ENCODE results near the gene DGKG. TPM values are rescaled to one million over a fixed set of nuclear protein-coding genes. Genes with fewer than 3 reads are reported as not detected.
A peak's percentile ranks its signal among the peaks of the same experiment; 100 is the strongest.

DGKG gene
- total RNA-seq, 2 experiments from 2014 or later, result 0.19 to 0.54 TPM

DNA sequence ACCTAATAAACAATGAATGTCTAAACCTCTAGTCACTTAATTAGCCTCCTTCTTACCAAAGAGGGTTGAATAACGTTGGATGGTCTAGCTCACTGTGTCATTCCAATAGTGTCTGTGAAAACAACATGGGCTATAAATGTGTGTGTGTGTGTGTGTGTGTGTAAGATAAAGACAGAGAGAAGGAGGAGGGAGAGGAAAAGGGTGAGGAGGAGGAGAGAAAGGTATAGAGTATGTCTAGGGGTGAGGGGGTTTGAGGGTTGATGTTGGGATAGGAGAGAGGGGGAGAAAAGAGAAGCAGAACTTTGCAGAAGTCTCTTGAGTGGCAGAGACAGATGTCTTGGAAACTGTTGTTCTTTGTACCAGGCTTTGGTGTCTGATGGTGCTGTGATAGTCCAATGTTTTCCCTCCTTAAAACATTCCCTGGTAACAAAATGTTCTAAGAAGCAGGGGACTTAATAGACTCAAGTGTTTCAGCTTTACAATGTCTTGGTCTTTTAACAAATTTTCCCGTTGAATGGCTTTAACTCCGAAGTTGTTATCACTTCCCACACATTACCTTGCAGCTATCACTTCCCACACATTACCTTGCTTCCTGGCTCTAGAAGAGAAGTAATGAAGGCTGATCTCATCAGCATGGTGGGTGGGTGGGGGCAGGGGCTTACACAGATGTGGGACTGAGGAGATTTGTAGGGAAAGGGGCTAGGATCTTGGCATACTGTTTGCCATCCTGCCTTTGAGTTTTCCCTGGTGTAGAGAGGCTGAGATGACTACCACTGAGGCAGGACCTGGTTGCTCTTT is 195.3 kb downstream of the DGKG start:
- peaks cover 6% of the 10 kb centered on the region for H3K9me3 Mint-ChIP-seq
- H3K27ac Mint-ChIP-seq, result no peak overlapping the region
- no peak overlapping the region for H3K4me3 Mint-ChIP-seq
- peaks cover 1% of the 10 kb centered on the region for H3K36me3 Mint-ChIP-seq
- POLR2A ChIA-PET, result no interaction called here
- H3K27me3 Mint-ChIP-seq, result peaks cover 36% of the 10 kb centered on the region
- ATAC-seq (ENCODE audit: low read depth) (no peak), DNase-seq (no peak)
- peaks cover 2% of the 10 kb centered on the region for H3K4me1 Mint-ChIP-seq

- H3K27me3 Mint-ChIP-seq, result peaks cover 36% of the 10 kb centered on the region
Observed at GRCh38 chr3:186166036-186166435, 196.0 kb downstream of the DGKG start.

DNA sequence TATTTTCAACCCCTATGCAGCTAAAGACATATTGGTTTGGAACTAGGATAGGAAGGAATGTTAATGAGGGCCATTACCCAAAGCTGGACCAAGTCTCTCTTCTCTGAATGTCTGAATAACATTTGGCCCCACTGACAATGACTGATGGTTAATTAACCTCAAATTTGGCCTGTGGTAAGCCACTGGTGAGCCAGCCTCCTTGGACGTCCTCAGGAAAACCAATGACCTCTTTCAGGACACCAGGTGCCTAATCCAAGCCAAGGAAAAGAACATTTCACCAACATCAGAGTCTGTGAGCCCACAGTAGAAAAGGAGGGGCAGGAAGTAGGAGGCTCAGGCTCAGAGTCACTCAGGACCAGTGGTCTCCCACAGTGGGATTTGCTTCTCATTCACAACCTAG is 196.7 kb downstream of the DGKG start:
- peaks cover 1% of the 10 kb centered on the region for H3K36me3 Mint-ChIP-seq
- DNase-seq (no peak), ATAC-seq (ENCODE audit: low read depth) (no peak)
- peaks cover 6% of the 10 kb centered on the region for H3K9me3 Mint-ChIP-seq
- H3K4me1 Mint-ChIP-seq, result peaks cover 2% of the 10 kb centered on the region
- H3K4me3 Mint-ChIP-seq, result no peak overlapping the region
- no peak overlapping the region for H3K27ac Mint-ChIP-seq
- POLR2A ChIA-PET, result interaction anchor here (0.5 kb wide), 1 partner anchor 12 kb away, joined by 3 read pairs; no protein-coding TSS in a partner anchor
- peaks cover 39% of the 10 kb centered on the region for H3K27me3 Mint-ChIP-seq

More at GRCh38 chr3:186166036-186166435, 196.0 kb downstream of the DGKG start:
- Mint-ChIP-seq H3K9me3 (peaks cover 6% of the 10 kb centered on the region), H3K4me1 (peaks cover 2% of the 10 kb centered on the region), H3K36me3 (peaks cover 1% of the 10 kb centered on the region), H3K4me3 (no peak overlapping the region), H3K27ac (no peak overlapping the region)
- DNase-seq, result no peak
- no peak for ATAC-seq (ENCODE audit: low read depth)
- POLR2A ChIA-PET, result no interaction called here

- Mint-ChIP-seq H3K9me3 (peaks cover 6% of the 10 kb centered on the region), H3K36me3 (peaks cover under 1% of the 10 kb centered on the region), H3K4me3 (no peak overlapping the region), H3K27me3 (peaks cover 44% of the 10 kb centered on the region), H3K4me1 (peaks cover 2% of the 10 kb centered on the region), H3K27ac (no peak overlapping the region)
- POLR2A ChIA-PET, result no interaction called here
- ATAC-seq (ENCODE audit: low read depth) (no peak), DNase-seq (no peak)
Observed at GRCh38 chr3:186164696-186165095, 197.3 kb downstream of the DGKG start.

GRCh38 chr3:186162221-186162620 is 199.8 kb downstream of the DGKG start:
- H3K27me3 Mint-ChIP-seq, result peaks cover 48% of the 10 kb centered on the region
- no peak overlapping the region for H3K4me3 Mint-ChIP-seq
- no peak for DNase-seq
- no peaks in the 10 kb centered on the region for H3K9me3 Mint-ChIP-seq
- no peaks in the 10 kb centered on the region for H3K36me3 Mint-ChIP-seq
- no peak for ATAC-seq (ENCODE audit: low read depth)
- POLR2A ChIA-PET, result no interaction called here
- H3K4me1 Mint-ChIP-seq, result peaks cover 2% of the 10 kb centered on the region
- no peak overlapping the region for H3K27ac Mint-ChIP-seq

DNA sequence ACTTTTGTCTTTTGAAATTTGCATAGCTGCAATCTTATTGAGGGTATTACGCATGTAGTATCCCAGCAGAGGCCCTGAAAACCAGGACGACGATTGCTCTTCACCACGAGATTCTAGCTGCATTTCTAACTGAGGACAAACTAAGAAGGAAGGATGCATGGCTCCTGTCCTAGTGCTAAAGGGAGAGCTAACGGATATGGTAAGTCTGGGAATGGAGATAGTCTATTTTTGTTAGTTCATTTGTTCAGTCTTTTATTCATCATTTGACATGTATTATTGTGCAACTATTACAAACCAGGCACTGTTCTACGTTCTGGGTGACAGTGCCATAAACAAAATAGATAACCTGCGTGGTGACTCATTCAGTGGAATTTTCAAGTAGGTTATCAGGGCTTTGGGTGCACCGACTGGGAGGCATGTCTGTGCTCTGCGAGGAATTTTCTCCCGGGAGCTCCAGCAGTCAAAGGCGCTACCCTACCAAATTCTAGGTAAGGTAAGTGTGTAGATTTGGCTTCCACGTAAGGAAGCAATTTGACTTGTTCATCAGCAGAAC is 201.3 kb downstream of the DGKG start:
- Mint-ChIP-seq H3K4me3 (no peak overlapping the region), H3K27ac (no peak overlapping the region), H3K4me1 (peaks cover 2% of the 10 kb centered on the region), H3K9me3 (no peaks in the 10 kb centered on the region), H3K27me3 (peaks cover 43% of the 10 kb centered on the region), H3K36me3 (no peaks in the 10 kb centered on the region)
- POLR2A ChIA-PET, result no interaction called here
- DNase-seq (no peak), ATAC-seq (ENCODE audit: low read depth) (no peak)

DNA sequence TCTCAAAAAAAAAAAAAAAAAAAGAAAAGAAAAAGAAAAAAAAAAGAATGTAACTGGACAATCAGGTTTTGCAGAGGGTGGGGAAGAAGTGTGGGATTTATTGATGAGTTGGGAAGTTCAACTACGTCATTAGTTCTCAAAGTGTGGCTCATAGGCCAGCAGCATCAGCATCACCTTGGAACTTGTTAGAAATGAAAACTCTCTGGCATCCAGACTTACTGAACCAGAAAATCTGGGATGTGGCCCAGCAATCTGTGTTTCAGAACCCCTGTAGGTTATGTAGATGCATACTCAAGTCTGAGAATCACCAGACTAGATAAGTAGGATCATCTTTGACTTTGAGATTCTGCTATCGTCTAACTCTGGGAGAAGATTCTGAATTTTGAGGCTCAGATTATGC is 207.4 kb downstream of the DGKG start:
- Mint-ChIP-seq H3K36me3 (no peaks in the 10 kb centered on the region), H3K4me3 (no peak overlapping the region), H3K27ac (no peak overlapping the region), H3K27me3 (peaks cover 40% of the 10 kb centered on the region), H3K4me1 (peaks cover 11% of the 10 kb centered on the region), H3K9me3 (no peaks in the 10 kb centered on the region)
- DNase-seq, result no peak
- POLR2A ChIA-PET, result no interaction called here
- no peak for ATAC-seq (ENCODE audit: low read depth)

GRCh38 chr3:186152889-186153292 is 209.1 kb downstream of the DGKG start:
- POLR2A ChIA-PET, result interaction anchor here (0.6 kb wide), 1 partner anchor 13 kb away, joined by 3 read pairs; no protein-coding TSS in a partner anchor
- H3K4me1 Mint-ChIP-seq, result peaks cover 11% of the 10 kb centered on the region
- H3K4me3 Mint-ChIP-seq, result no peak overlapping the region
- H3K36me3 Mint-ChIP-seq, result no peaks in the 10 kb centered on the region
- H3K27me3 Mint-ChIP-seq, result peaks cover 35% of the 10 kb centered on the region
- peak overlapping the region; percentile 14 for H3K27ac Mint-ChIP-seq
- no peaks in the 10 kb centered on the region for H3K9me3 Mint-ChIP-seq
- no peak for DNase-seq
- peak; percentile 64 for ATAC-seq (ENCODE audit: low read depth)

DNA sequence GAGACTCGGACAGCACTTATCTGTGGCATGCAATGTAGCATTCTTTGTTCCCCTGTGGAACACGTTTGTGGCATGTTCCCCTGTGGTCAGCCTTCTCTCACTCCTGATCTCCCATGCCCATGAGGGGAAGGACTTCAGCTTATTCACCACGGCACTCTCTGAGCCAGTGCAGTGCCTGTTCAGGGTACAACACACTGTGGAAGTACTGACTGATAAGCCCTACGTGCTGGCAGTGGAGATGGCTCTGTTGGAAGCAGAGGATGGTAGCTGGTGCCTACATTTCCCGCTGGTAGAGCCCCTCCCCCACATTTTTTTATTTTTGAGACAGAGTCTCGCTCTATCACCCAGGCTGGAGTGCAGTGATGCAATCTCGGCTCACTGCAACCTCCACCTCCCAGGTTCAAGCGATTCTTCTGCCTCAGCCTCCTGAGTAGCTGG is 209.7 kb downstream of the DGKG start:
- DNase-seq, result no peak
- POLR2A ChIA-PET, result no interaction called here
- Mint-ChIP-seq H3K4me3 (no peak overlapping the region), H3K9me3 (no peaks in the 10 kb centered on the region), H3K36me3 (no peaks in the 10 kb centered on the region), H3K4me1 (peaks cover 11% of the 10 kb centered on the region), H3K27ac (no peak overlapping the region), H3K27me3 (peaks cover 31% of the 10 kb centered on the region)
- ATAC-seq (ENCODE audit: low read depth), result no peak

- H3K4me1 Mint-ChIP-seq, result peaks cover 11% of the 10 kb centered on the region
- H3K27me3 Mint-ChIP-seq, result peaks cover 37% of the 10 kb centered on the region
- peak overlapping the region; percentile 38 for H3K27ac Mint-ChIP-seq
- peak; percentile 52 for ATAC-seq (ENCODE audit: low read depth)
- DNase-seq, result no peak
- no peaks in the 10 kb centered on the region for H3K9me3 Mint-ChIP-seq
- POLR2A ChIA-PET, result no interaction called here
- H3K36me3 Mint-ChIP-seq, result no peaks in the 10 kb centered on the region
- peak overlapping the region; percentile 54 for H3K4me3 Mint-ChIP-seq
Observed at GRCh38 chr3:186151077-186151971, 210.7 kb downstream of the DGKG start.

GRCh38 chr3:186150041-186150830 is 211.8 kb downstream of the DGKG start:
- Mint-ChIP-seq H3K4me3 (no peak overlapping the region), H3K27ac (no peak overlapping the region), H3K27me3 (peaks cover 39% of the 10 kb centered on the region), H3K9me3 (no peaks in the 10 kb centered on the region), H3K4me1 (peaks cover 11% of the 10 kb centered on the region), H3K36me3 (no peaks in the 10 kb centered on the region)
- no peak for ATAC-seq (ENCODE audit: low read depth)
- no peak for DNase-seq
- POLR2A ChIA-PET, result no interaction called here

GRCh38 chr3:186149319-186149960 is 212.6 kb downstream of the DGKG start:
- POLR2A ChIA-PET, result no interaction called here
- no peaks in the 10 kb centered on the region for H3K9me3 Mint-ChIP-seq
- peaks cover 11% of the 10 kb centered on the region for H3K4me1 Mint-ChIP-seq
- ATAC-seq (ENCODE audit: low read depth) (no peak), DNase-seq (no peak)
- no peak overlapping the region for H3K27ac Mint-ChIP-seq
- H3K36me3 Mint-ChIP-seq, result no peaks in the 10 kb centered on the region
- no peak overlapping the region for H3K4me3 Mint-ChIP-seq
- peaks cover 45% of the 10 kb centered on the region for H3K27me3 Mint-ChIP-seq

All from activated naive CD8-positive, alpha-beta T cell treated with anti-CD3 and anti-CD28 coated beads, Interleukin-2, amount 10 ng/mL, durations not matched to agents 7 days and 5 days (primary cell).